Kidney (tissue), 14 donors: ENCODE data around the gene LRRC1. TPM values are rescaled to one million over a fixed set of nuclear protein-coding genes. Genes with fewer than 3 reads are reported as not detected.

Source experiments
- DNase-seq, 5 donors: peaks; one replicate each; pipeline ENCODE4 v3.0.0-alpha.2; 2013 to 2020
- FAIRE-seq: peaks from 2 replicates; lab custom pipeline; 2012; peaks lifted over from hg19 to GRCh38; lab: Jason Lieb, UNC
- H3K27ac ChIP-seq, 2 donors: one replicate each; pipeline ENCODE4 v1.7.0; 2013; ENCODE audit warnings: low read depth in 2 of 2, low read length in 2 of 2, inconsistent platforms in 1 of 2
- H3K27me3 ChIP-seq: one replicate; pipeline ENCODE4 v1.7.1; 2013; ENCODE audit warnings: low read length, inconsistent platforms; ENCODE audit not compliant: control insufficient read depth, insufficient read depth
- H3K36me3 ChIP-seq, 3 donors: one replicate each; pipeline versions ENCODE4 v1.7.0 to v1.7.1; 2013; ENCODE audit warnings: low read length in 3 of 3, control low read depth in 1 of 3, inconsistent platforms in 1 of 3; ENCODE audit not compliant: insufficient read depth in 3 of 3, control insufficient read depth in 2 of 3
- H3K4me1 ChIP-seq, 3 donors: one replicate each; pipeline versions ENCODE4 v1.7.0 to v1.7.1; 2013; ENCODE audit warnings: low read length in 3 of 3, inconsistent platforms in 1 of 3, low read depth in 1 of 3; ENCODE audit not compliant: control insufficient read depth in 2 of 3, insufficient read depth in 2 of 3
- H3K4me3 ChIP-seq, 3 donors: one replicate each; pipeline versions ENCODE4 v1.7.0 to v1.8.1; 2013; ENCODE audit warnings: low read length in 3 of 3, control low read depth in 1 of 3, inconsistent platforms in 1 of 3
- H3K9ac ChIP-seq, 3 donors: one replicate each; pipeline versions ENCODE4 v1.7.0 to v1.7.1; 2013; ENCODE audit warnings: low read length in 3 of 3, control low read depth in 1 of 3, inconsistent platforms in 1 of 3
- H3K9me3 ChIP-seq, 3 donors: one replicate each; pipeline versions ENCODE4 v1.7.0 to v1.7.1; 2013; ENCODE audit warnings: low read length in 3 of 3, control low read depth in 1 of 3, inconsistent platforms in 1 of 3; ENCODE audit not compliant: control insufficient read depth in 2 of 3, insufficient read depth in 1 of 3
- intact Hi-C: fragments of 100-400 bp; cut with DNase I; formaldehyde crosslinking; loops from one replicate; pipeline ENCODE4 v1.11.1; 2022
- polyA plus RNA-seq: library from polyadenylated mRNA; stranded (reverse); fragments of 350-450 nt; fragmentation: Illumina TruSeq; extraction: RNeasy Lipid Tissue Mini Kit (QIAGEN cat#74804); gene quantifications from one replicate; pipeline ENCODE4 v1.2.3, GENCODE V29; 2014; ENCODE audit warnings: low read depth, low replicate concordance; ENCODE audit not compliant: insufficient read depth
- total RNA-seq: library from RNA; stranded (reverse); fragmentation: NEBNext Ultra II Directional; extraction: Animal tissue kit (Norgen Biotek cat#: 25700); gene quantifications from one replicate; pipeline ENCODE4 v1.2.1, GENCODE V29; 2021
- TF ChIP-seq, protein P1 (sequence below): IDR thresholded peaks from 3 replicates; pipeline ENCODE4 v1.5.1; 2012; ENCODE audit warnings: mild to moderate bottlenecking, moderate library complexity, borderline replicate concordance; ENCODE audit not compliant: insufficient read depth; ENCODE audit errors: extremely low read depth
- donor health status: control.
- donor health status: control.
- donor health status: control.
- donor health status: control.
- donor health status: control.
- donor health status: DM: yes; HTN: yes; CAD: no.
- donor health status: Normal renal cell carcinoma (clear cell type).

The LRRC1 gene
- total and polyA plus RNA-seq, 2 donors from 2014 or later = 7.8 to 12.6 TPM

DNA sequence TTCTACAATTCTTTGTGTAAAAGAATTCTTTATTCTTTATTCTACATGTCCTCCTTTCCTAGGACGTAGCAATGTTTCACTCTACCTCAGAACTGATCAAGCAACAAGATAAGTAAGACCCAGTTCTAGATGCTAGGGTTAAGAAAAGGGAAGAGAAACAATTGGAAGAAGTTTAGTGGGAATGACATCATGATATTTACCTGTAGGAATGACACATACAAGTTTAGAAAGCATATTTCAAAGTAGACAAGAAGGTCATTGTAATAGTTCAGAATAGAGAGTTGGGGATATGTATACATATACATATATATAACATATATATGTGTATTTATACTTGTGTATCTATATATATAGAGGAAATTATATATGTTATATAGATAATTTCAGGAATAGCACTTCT is 43.4 kb upstream of the LRRC1 start:
- DNase-seq (no peak), FAIRE-seq (no peak)
- Histone ChIP-seq H3K9ac (no peak overlapping the region), H3K9me3 (no peaks in the 10 kb centered on the region), H3K27me3 (no peaks in the 10 kb centered on the region), H3K36me3 (no peaks in the 10 kb centered on the region), H3K4me1 (peaks cover 0 to 2% (median 0%) of the 10 kb centered on the region in 3 donors), H3K4me3 (no peak overlapping the region), H3K27ac (no peak overlapping the region)
- intact Hi-C loops = no loop called here
- TF ChIP-seq, protein P1, sequence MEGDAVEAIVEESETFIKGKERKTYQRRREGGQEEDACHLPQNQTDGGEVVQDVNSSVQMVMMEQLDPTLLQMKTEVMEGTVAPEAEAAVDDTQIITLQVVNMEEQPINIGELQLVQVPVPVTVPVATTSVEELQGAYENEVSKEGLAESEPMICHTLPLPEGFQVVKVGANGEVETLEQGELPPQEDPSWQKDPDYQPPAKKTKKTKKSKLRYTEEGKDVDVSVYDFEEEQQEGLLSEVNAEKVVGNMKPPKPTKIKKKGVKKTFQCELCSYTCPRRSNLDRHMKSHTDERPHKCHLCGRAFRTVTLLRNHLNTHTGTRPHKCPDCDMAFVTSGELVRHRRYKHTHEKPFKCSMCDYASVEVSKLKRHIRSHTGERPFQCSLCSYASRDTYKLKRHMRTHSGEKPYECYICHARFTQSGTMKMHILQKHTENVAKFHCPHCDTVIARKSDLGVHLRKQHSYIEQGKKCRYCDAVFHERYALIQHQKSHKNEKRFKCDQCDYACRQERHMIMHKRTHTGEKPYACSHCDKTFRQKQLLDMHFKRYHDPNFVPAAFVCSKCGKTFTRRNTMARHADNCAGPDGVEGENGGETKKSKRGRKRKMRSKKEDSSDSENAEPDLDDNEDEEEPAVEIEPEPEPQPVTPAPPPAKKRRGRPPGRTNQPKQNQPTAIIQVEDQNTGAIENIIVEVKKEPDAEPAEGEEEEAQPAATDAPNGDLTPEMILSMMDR = no peak

DNA sequence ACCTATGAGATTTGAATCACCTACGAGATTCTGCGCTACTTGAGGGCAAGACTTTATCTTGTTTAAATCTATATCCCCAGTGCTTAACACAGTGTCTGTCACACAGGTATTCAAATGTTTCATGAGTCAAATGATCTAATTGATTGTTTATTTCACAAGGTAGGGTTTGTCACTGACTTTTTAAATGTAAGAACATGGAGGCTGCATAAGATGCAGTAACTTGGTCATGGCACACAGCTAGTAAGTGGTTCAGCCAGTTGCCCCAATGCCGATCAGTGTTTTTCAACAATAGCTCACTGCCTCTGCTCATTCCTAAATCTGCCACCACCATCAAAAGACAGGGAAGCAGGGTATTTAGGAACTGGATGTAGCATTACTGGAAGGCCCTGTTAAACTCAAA is 42.4 kb upstream of the LRRC1 start:
- DNase-seq = no peak
- no peaks in the 10 kb centered on the region for H3K27me3 ChIP-seq
- H3K4me3 ChIP-seq = no peak overlapping the region
- H3K4me1 ChIP-seq = no peaks in the 10 kb centered on the region
- H3K27ac ChIP-seq = no peak overlapping the region
- H3K9ac ChIP-seq = no peak overlapping the region
- no peaks in the 10 kb centered on the region for H3K36me3 ChIP-seq
- no peak for FAIRE-seq
- TF ChIP-seq, protein P1 = no peak
- no peaks in the 10 kb centered on the region for H3K9me3 ChIP-seq
- intact Hi-C loops = no loop called here

DNA sequence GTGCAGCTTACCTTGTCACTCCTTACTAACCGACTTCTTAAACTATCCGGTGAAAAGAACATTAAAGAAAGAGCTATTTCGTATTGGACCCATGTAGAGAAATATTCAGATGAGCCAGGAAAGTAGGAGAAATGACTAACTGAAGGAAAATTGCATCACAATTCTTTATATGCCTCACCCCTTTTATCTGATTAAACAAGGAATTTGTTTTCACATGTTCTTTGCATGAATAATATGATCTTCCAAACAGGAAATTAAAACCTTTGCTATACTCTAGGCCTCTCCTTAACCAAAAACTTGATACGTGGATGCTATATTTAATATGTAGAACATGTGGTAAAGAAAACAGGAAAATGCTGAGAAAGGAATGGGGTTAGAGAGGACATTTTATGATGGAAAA is 41.9 kb upstream of the LRRC1 start:
- Histone ChIP-seq H3K4me1 (no peaks in the 10 kb centered on the region), H3K27me3 (no peaks in the 10 kb centered on the region), H3K9ac (no peak overlapping the region), H3K27ac (no peak overlapping the region), H3K36me3 (no peaks in the 10 kb centered on the region), H3K4me3 (no peak overlapping the region), H3K9me3 (no peaks in the 10 kb centered on the region)
- DNase-seq = no peak
- intact Hi-C loops = no loop called here
- TF ChIP-seq, protein P1 = no peak
- no peak for FAIRE-seq

GRCh38 chr6:53754330-53754729 is 40.5 kb upstream of the LRRC1 start:
- Histone ChIP-seq H3K27me3 (no peaks in the 10 kb centered on the region), H3K27ac (no peak overlapping the region), H3K36me3 (no peaks in the 10 kb centered on the region), H3K4me3 (no peak overlapping the region), H3K9ac (no peak overlapping the region), H3K9me3 (no peaks in the 10 kb centered on the region), H3K4me1 (no peaks in the 10 kb centered on the region)
- TF ChIP-seq, protein P1 = no peak
- no peak for FAIRE-seq
- no peak for DNase-seq
- intact Hi-C loops = no loop called here
